Tibial nerve (tissue), 4 donors: ENCODE results near the gene GPX7. TPM values are rescaled to one million over a fixed set of nuclear protein-coding genes. Genes with fewer than 3 reads are reported as not detected.
"Not testable (repeated sequence)": the region's sequence is repeated elsewhere in the genome, so short reads cannot be mapped to it uniquely, and the experiment has no call there.

Experiments
- DNase-seq, 2 donors: peaks; one replicate each; pipeline ENCODE4 v3.0.0-alpha.2; 2019; ENCODE audit warnings: low spot score in 2 of 2
- H3K27ac ChIP-seq, 4 donors: fragments of 200-600 bp; sonication (generic) in 3 of 4; one replicate each; pipeline ENCODE4 v1.5.1; 2017 to 2019; ENCODE audit warnings: mild to moderate bottlenecking in 1 of 4
- H3K27me3 ChIP-seq, 2 donors: fragments of 200-600 bp; sonication (generic) in 1 of 2; one replicate each; pipeline versions ENCODE4 v1.5.1 to v1.6.0; 2017 to 2019
- H3K36me3 ChIP-seq, 3 donors: fragments of 200-600 bp; sonication (generic); one replicate each; pipeline ENCODE4 v1.5.1; 2018 to 2019
- H3K4me1 ChIP-seq, 4 donors: fragments of 200-600 bp; sonication (generic) in 3 of 4; one replicate each; pipeline ENCODE4 v1.5.1; 2017 to 2019
- H3K4me3 ChIP-seq, 4 donors: fragments of 200-600 bp; sonication (generic) in 3 of 4; one replicate each; pipeline ENCODE4 v1.5.1; 2017 to 2019; ENCODE audit warnings: mild to moderate bottlenecking in 1 of 4, moderate library complexity in 1 of 4
- H3K9me3 ChIP-seq, 4 donors: fragments of 200-600 bp; sonication (generic) in 3 of 4; one replicate each; pipeline ENCODE4 v1.5.1; 2017 to 2019
- EP300 ChIP-seq, 2 donors: sonication (generic); formaldehyde crosslinking; IDR thresholded peaks; one replicate each; pipeline ENCODE4 v1.6.1; 2017; ENCODE audit warnings: antibody characterized with exemption in 2 of 2, mild to moderate bottlenecking in 1 of 2
- POLR2A ChIP-seq, 2 donors: fragments of 450-650 bp; IDR thresholded peaks; one replicate each; pipeline ENCODE4 v1.6.1; 2017; ENCODE audit warnings: antibody characterized with exemption in 2 of 2, mild to moderate bottlenecking in 2 of 2, moderate library complexity in 2 of 2
- WGBS, 2 donors: methylation state at CpG; one replicate each; pipeline ENCODE4 v1.1.5; 2018; 5-methylcytosine and 5-hydroxymethylcytosine counted together
- total RNA-seq, 4 donors: library from RNA; depleted of rRNA; stranded (reverse); fragments of >200 nt; gene quantifications; one replicate each; pipeline ENCODE4 v1.1.0, GENCODE V29; 2016
- TF ChIP-seq, protein P1 (sequence below), 5 experiments: fragments of 200-600 bp in 3 of 5; fragments of 450-650 bp in 2 of 5; sonication (generic) in 3 of 5; IDR thresholded peaks; one replicate each; pipeline ENCODE4 v1.5.1; 2016 to 2019; ENCODE audit warnings: antibody characterized with exemption in 5 of 5, mild to moderate bottlenecking in 3 of 5, moderate library complexity in 2 of 5

GPX7 gene
- total RNA-seq, 4 donors from 2014 or later: 6.3 to 21.4 (median 13.8) TPM

DNA sequence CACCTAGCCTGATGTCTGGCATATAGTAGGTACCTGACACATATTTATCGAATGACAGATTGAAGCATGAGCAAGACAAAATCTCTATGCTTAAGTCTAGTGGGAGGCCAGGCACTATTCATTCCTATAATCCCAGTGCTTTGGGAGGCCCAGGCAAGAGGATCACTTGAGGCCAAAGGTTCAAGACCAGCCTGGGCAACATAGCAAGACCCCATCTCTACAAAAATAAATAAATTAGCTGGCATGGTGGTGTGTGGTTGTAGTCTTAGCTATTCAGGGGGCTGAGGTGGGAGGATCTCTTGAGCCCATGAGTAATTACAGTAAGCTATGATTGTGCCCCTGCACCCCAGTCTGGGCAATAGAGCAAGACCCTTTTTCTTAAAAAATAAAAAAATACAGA lies 26.1 kb upstream of the GPX7 start:
- 95 to 100% methylated on average over 1 of the region's 1 CpG for WGBS, 2 donors
- H3K4me3 ChIP-seq: no peak overlapping the region
- H3K4me1 ChIP-seq: no peaks in the 10 kb centered on the region
- H3K36me3 ChIP-seq: no peaks in the 10 kb centered on the region
- no peaks in the 10 kb centered on the region for H3K9me3 ChIP-seq
- DNase-seq: no peak
- H3K27me3 ChIP-seq: no peaks in the 10 kb centered on the region
- no peak for TF ChIP-seq POLR2A (IDR thresholded peaks at IDR 0.05)
- TF ChIP-seq EP300 (IDR thresholded peaks at IDR 0.05): no peak
- TF ChIP-seq, protein P1, sequence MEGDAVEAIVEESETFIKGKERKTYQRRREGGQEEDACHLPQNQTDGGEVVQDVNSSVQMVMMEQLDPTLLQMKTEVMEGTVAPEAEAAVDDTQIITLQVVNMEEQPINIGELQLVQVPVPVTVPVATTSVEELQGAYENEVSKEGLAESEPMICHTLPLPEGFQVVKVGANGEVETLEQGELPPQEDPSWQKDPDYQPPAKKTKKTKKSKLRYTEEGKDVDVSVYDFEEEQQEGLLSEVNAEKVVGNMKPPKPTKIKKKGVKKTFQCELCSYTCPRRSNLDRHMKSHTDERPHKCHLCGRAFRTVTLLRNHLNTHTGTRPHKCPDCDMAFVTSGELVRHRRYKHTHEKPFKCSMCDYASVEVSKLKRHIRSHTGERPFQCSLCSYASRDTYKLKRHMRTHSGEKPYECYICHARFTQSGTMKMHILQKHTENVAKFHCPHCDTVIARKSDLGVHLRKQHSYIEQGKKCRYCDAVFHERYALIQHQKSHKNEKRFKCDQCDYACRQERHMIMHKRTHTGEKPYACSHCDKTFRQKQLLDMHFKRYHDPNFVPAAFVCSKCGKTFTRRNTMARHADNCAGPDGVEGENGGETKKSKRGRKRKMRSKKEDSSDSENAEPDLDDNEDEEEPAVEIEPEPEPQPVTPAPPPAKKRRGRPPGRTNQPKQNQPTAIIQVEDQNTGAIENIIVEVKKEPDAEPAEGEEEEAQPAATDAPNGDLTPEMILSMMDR (IDR thresholded peaks at IDR 0.05): no peak
- H3K27ac ChIP-seq: no peak overlapping the region

DNA sequence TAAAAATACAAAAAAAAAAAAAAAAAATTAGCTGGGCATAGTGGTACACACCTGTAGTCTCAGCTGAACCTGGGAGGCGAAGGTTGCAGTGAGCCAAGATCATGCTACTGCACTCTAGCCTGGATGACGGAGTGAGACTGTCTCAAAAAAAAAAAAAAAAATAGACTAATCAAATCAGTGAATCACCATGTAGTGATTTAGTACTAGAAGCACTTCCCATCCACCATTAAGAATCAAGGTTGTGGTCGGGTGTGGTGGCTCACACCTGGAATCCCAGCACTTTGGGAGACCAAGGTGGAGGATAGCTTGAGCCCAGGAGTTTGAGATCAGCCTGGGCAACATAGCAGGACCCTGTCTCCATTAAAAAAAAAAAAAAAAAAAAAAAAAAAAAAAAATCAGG lies 24.1 kb upstream of the GPX7 start:
- not testable (repeated sequence) for H3K27me3 ChIP-seq, H3K36me3 ChIP-seq, DNase-seq, H3K4me1 ChIP-seq, H3K4me3 ChIP-seq, H3K9me3 ChIP-seq, H3K27ac ChIP-seq
- WGBS, 2 donors: 94 to 100% methylated on average over 3 of the region's 3 CpGs

DNA sequence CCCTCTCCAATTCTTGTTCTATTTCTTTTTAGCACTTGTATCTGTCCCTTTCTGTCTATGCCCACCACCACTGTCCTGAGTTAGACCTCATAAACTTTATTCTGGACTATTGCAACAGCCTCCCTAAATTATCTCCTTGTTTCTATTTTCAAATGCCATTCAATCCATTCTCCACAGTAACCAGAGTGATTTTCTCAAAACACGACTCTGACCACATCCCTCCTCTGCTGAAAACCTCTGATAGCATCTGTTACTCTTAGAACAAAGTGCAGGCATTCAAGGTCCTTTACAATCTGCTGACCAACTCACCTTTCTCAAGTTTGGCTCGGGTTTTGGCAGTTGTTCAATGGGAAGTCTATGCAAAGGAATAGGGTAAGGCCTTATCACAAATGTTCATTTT lies 22.8 kb upstream of the GPX7 start:
- no peak overlapping the region for H3K4me3 ChIP-seq
- no peaks in the 10 kb centered on the region for H3K27me3 ChIP-seq
- WGBS, 2 donors: 54 to 57% methylated on average over 2 of the region's 2 CpGs
- H3K36me3 ChIP-seq: no peaks in the 10 kb centered on the region
- TF ChIP-seq, protein P1 (IDR thresholded peaks at IDR 0.05): no peak
- no peak for TF ChIP-seq POLR2A (IDR thresholded peaks at IDR 0.05)
- no peak for TF ChIP-seq EP300 (IDR thresholded peaks at IDR 0.05)
- DNase-seq: no peak
- H3K27ac ChIP-seq: no peak overlapping the region
- H3K9me3 ChIP-seq: no peaks in the 10 kb centered on the region
- H3K4me1 ChIP-seq: no peaks in the 10 kb centered on the region

DNA sequence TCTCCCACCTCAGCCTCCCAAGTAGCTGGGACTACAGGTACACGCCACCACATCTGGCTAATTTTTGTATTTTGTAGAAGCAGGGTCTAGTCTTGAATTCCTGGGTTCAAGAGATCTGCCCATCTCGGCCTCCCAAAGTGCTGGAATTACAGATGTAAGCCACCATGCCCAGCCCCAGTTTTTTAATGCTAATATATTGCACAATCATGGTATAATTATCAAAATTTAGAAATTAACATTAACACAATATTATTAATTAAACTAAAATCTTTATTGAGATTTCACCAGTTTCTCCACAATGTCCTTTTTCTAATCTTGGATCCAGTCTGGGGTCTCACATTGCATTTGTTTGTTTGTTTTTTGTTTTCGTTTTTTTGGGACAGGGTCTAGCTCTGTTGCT lies 21.9 kb upstream of the GPX7 start:
- no peaks in the 10 kb centered on the region for H3K9me3 ChIP-seq
- H3K36me3 ChIP-seq: no peaks in the 10 kb centered on the region
- WGBS, 2 donors: 91 to 93% methylated on average over 3 of the region's 3 CpGs
- no peaks in the 10 kb centered on the region for H3K4me1 ChIP-seq
- DNase-seq: no peak
- TF ChIP-seq POLR2A (IDR thresholded peaks at IDR 0.05) (no peak), EP300 (IDR thresholded peaks at IDR 0.05) (no peak)
- TF ChIP-seq, protein P1 (IDR thresholded peaks at IDR 0.05): no peak
- H3K27me3 ChIP-seq: peaks cover 0 to under 1% of the 10 kb centered on the region in 2 donors
- H3K4me3 ChIP-seq: no peak overlapping the region
- no peak overlapping the region for H3K27ac ChIP-seq

DNA sequence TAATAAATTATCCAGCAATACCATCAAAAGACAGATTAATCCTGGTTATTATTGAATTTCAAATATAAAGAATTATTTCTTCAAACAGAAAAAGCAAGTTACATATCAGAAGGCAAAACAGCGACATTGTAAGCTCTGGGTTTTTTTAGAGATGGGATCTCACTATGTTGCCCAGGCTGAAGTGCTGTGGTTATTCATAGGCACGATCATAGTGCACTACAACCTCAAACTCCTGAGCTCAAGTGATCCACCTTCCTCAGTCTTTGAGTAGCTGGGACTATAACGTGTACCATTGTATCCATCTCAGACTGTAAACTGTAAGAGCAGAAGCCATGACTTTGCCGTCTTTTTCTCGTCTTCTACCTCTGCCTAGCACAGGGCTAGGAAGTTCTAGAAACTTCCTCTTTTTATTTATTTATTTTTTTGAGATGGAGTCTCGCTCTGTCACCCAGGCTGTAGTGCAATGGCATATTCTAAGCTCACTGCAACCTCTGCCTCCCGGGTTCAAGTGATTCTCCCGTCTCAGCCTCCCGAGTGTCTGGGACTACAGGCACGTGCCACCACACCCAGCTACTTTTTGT lies 20.0 kb upstream of the GPX7 start:
- no peak overlapping the region for H3K4me3 ChIP-seq
- peaks cover 0 to 13% of the 10 kb centered on the region in 2 donors for H3K27me3 ChIP-seq
- no peaks in the 10 kb centered on the region for H3K4me1 ChIP-seq
- H3K9me3 ChIP-seq: no peaks in the 10 kb centered on the region
- no peak for DNase-seq
- no peaks in the 10 kb centered on the region for H3K36me3 ChIP-seq
- no peak overlapping the region for H3K27ac ChIP-seq
- whole genome bisulfite sequencing, 2 donors: 88 to 92% methylated on average over 10 of the region's 10 CpGs
- TF ChIP-seq, protein P1 (IDR thresholded peaks at IDR 0.05): no peak
- TF ChIP-seq POLR2A (IDR thresholded peaks at IDR 0.05) (no peak), EP300 (IDR thresholded peaks at IDR 0.05) (no peak)

DNA sequence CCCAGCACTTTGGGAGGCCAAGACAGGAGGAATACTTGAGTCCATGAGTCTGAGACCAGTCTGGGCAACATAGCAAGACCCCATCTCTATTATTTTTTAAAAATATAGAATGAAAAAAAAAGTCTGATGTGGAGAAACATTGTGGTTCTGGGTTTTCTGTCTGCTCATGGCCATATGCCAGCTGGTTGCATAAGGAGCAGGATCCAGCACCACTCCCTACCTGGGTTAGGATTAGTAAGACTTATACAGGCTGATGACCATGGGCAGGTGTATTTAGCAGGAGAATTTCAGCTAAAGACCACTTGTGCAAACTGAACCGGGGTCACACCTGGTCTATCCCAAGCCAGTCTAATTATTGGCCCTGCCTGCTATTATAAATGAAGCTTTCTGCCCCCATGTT lies 16.7 kb upstream of the GPX7 start:
- no peak for TF ChIP-seq POLR2A (IDR thresholded peaks at IDR 0.05)
- TF ChIP-seq EP300 (IDR thresholded peaks at IDR 0.05): no peak

More for the DNA sequence above, 16.7 kb upstream of the GPX7 start:
- Histone ChIP-seq H3K4me3 (no peak overlapping the region), H3K27ac (no peak overlapping the region), H3K36me3 (no peaks in the 10 kb centered on the region), H3K27me3 (peaks cover 0 to 13% of the 10 kb centered on the region in 2 donors), H3K4me1 (no peaks in the 10 kb centered on the region), H3K9me3 (no peaks in the 10 kb centered on the region)
- no peak for DNase-seq
- WGBS, 2 donors: 50 to 76% methylated on average over 1 of the region's 1 CpG
